Omental fat pad (tissue), 4 donors: Measurements from ENCODE around the gene GRIN2C. TPM values are rescaled to one million over a fixed set of nuclear protein-coding genes. Genes with fewer than 3 reads are reported as not detected.

Experiments used
- ATAC-seq: fragments of 150-250 bp; one replicate; pipeline ENCODE4 v1.9.1; 2016; ENCODE audit warnings: mild to moderate bottlenecking, moderate library complexity; ENCODE audit not compliant: low FRiP score
- DNase-seq: peaks from one replicate; pipeline ENCODE4 v3.0.0-alpha.2; 2019; ENCODE audit warnings: low spot score
- total RNA-seq, 4 donors: library from RNA; depleted of rRNA; stranded (reverse); fragments of >200 nt; gene quantifications; one replicate each; pipeline ENCODE4 v1.1.0, GENCODE V29; 2016
- TF ChIP-seq, protein P1 (sequence below), 3 donors: fragments of 450-650 bp; IDR thresholded peaks; one replicate each; pipeline ENCODE4 v1.5.1; 2016 to 2017; ENCODE audit warnings: antibody characterized with exemption in 3 of 3, mild to moderate bottlenecking in 3 of 3, moderate library complexity in 2 of 3

GRIN2C gene
- total RNA-seq, 4 donors from 2014 or later: 1.0 to 4.7 (median 1.6) TPM; not detected in 1

DNA sequence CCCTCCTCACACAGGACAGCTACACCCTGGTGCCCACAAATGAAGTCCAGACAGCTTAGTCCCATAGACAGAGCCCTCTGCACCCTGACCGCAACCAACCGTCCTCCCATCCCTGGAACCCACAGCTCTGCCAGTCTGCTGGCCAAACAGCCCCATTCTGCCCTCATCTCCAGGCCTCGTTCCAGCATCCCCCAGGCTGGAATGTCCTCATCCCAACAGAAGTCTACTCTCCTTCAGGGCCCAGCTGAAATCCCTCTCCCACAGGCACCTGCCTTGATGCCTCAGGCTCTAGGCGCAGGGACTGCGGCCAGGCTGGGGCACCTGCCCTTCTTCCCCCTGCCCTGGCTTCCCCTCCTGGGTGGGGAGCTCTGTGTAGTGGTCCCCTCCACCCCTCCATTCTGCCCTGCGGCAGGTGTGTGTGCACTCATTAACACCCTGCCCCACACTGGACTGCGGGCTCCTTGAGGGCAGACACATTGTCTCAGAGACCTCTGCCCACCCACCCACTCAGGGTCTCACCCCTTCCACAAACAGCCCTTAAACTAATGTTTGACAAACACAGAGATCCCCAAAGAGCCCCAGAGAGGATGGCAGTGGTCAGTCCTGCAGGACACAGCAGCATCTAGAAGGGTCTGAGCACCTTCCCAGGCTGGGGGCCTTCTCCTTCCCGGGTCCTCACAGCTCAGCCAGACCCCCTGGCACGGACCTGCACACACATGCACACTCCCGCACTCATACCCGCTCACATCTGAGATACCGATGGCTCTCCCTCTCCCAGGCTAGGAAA, 820 bp downstream of the GRIN2C start:
- DNase-seq (no peak), ATAC-seq (no peak)
- TF ChIP-seq, protein P1, sequence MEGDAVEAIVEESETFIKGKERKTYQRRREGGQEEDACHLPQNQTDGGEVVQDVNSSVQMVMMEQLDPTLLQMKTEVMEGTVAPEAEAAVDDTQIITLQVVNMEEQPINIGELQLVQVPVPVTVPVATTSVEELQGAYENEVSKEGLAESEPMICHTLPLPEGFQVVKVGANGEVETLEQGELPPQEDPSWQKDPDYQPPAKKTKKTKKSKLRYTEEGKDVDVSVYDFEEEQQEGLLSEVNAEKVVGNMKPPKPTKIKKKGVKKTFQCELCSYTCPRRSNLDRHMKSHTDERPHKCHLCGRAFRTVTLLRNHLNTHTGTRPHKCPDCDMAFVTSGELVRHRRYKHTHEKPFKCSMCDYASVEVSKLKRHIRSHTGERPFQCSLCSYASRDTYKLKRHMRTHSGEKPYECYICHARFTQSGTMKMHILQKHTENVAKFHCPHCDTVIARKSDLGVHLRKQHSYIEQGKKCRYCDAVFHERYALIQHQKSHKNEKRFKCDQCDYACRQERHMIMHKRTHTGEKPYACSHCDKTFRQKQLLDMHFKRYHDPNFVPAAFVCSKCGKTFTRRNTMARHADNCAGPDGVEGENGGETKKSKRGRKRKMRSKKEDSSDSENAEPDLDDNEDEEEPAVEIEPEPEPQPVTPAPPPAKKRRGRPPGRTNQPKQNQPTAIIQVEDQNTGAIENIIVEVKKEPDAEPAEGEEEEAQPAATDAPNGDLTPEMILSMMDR (IDR thresholded peaks at IDR 0.05): no peak

DNA sequence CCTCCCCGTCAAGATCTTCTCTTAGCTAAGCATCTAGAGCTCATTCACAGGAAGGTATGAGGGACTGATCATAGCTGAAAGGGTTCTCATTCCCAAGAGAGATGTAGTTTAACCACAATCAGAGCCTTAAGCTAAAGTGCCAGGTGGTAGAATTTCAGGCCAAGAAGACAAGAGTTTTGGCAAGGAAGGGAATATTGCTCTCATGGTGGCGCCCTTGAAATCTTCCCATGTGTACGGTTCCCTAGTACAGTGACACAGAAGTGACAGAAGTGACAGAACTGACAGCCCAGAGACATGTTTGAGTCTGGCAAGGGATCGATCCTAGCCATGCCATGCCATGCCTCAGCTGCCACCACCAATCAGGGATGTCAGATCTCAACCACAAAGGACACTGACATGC, 2.5 kb downstream of the GRIN2C start:
- ATAC-seq: no peak

DNA sequence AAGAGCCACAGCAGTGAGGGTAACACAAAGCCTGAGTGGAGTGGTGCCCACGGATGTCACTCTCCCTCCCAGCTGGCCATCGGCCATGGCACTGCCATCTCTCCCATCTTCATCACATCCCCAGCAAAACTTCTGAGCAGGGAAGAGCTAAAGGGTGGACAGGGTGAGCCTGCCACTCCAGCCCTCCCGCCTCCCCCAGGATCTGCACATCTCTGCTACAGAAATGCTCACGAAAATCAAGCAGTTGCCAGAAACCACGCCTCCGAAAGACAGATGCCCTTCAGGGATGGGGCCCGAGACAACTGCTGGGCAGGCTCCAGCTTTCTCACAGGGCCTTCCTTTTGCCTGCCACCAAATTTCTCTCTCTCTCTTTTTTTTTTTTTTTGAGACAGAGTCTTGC, 3.6 kb downstream of the GRIN2C start:
- TF ChIP-seq, protein P1 (IDR thresholded peaks at IDR 0.05): no peak
- no peak for DNase-seq
- ATAC-seq: no peak

More for the DNA sequence above, 2.5 kb downstream of the GRIN2C start:
- no peak for DNase-seq
- TF ChIP-seq, protein P1 (IDR thresholded peaks at IDR 0.05): no peak

DNA sequence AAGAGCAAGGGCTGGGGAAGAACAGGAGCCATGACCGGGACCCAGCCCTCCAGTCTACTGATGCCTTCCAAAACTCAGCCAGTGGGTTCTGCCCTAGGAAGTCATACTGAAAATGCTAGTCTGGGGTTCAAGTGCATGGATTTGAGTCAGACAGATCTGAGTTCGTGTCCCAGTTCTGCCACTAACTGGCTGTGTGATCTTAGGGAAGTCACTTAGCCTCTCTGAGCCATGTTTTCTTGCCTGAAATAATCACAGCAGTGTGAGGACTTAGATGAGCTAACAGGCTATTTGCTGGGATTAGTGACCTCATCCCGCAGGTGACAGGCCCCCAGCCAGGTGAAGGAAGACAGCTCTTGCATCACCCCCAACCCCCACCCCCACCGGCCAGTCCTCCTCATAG, 4.4 kb downstream of the GRIN2C start:
- TF ChIP-seq, protein P1 (IDR thresholded peaks at IDR 0.05): no peak
- ATAC-seq (no peak), DNase-seq (no peak)

DNA sequence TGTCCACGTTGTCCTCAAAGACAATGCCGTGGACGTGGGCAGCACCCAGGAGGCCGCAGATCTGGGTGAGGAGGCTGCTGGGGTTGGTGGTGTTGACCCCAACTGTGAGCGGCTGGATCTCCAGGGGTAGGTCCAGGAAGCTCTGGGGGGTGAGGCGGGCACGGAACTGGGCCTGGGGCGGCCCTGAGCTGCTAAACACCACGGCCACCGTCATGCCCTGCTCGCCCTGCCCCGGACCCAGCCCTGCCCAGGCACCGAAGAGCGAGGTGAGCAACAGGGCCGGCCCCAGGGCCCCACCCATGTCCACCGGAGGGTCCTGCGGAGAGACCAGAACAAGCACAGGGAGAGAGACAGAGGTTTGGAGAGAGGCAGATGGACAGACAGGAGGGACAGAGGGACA, 4.9 kb downstream of the GRIN2C start:
- no peak for ATAC-seq
- TF ChIP-seq, protein P1 (IDR thresholded peaks at IDR 0.05): no peak
- DNase-seq: no peak

DNA sequence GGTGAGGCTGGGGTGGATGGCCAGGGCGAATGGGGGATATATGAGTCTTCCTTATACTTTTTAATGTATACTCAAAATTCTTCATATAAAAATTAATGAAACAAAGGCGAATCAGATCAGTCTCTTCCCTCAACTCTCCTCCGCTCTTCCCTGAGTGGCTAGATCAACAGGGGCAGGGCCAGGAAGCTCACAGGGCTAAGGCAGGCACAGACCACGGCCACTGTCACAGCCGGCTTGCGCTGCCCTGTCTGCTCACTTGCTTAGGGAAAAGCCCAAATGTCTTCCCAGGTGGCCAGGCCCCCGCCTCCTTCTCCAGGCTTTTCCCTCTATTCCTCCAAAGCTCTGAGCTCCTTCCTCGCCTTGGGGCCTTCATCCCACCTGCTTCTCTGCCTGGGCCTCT, 6.0 kb downstream of the GRIN2C start:
- DNase-seq (no peak), ATAC-seq (no peak)
- TF ChIP-seq, protein P1 (IDR thresholded peaks at IDR 0.05): no peak

DNA sequence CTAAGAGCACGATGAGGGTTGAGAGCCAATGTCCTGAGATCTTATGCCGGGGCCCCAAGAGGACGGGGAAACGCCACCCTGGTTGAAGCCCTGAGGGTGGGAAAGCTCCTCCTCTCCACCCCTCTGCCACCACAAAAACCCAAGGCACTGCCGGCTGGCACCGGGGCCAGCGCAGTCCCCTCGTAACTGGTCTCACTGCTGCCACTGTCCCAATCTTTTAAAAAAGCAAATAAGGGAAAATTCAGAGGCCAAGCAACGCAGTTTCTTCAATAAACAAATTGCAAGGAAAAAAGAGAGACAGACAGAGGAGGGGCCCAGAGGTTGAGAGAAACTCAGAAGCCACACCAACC, 6.7 kb downstream of the GRIN2C start:
- TF ChIP-seq, protein P1 (IDR thresholded peaks at IDR 0.05): no peak

More for the DNA sequence above, 6.7 kb downstream of the GRIN2C start:
- ATAC-seq (no peak), DNase-seq (no peak)
